ENCODE results near the gene LRRC8A.

Gene LRRC8A

DNA sequence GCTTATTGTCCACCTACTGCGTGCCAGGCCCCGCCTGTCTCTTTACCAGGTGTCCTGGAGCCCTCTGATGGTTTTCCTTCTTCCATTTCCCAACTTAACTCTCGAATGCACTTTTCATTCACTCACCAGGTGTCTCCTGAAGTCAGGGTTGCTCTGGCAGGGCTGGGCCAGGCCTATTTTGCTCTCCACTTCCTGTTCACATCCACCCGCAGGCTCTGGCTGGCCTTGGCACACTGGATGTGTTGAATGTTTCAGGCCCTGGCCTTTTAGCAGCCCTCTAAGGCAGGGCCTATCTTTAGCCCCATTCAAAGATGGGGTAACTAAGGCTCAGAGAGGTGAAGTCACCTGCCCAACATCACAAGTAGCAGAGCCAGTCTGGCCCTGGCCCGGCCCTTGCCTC lies 16.4 kb downstream of the LRRC8A start:
- no peak overlapping the region for H3K4me3 Mint-ChIP-seq
- TF ChIP-seq CTCF (IDR thresholded peaks at IDR 0.05; ENCODE audit: unreplicated experiment in 3 of 3), result no peak
- peaks cover 16% of the 10 kb centered on the region for H3K4me1 Mint-ChIP-seq

GRCh38 chr9:128898845-128899565 lies 17.1 kb downstream of the LRRC8A start:
- H3K9me3 Mint-ChIP-seq, result no peaks in the 10 kb centered on the region
- peaks cover 22% of the 10 kb centered on the region for H3K36me3 Mint-ChIP-seq (ENCODE audit: low read depth)
- peaks cover 3% of the 10 kb centered on the region for H3K27me3 Mint-ChIP-seq (ENCODE audit: low read depth)
- H3K4me3 Mint-ChIP-seq, result no peak overlapping the region
- H3K4me1 Mint-ChIP-seq, result peaks cover 13% of the 10 kb centered on the region
- TF ChIP-seq CTCF (IDR thresholded peaks at IDR 0.05; ENCODE audit: unreplicated experiment in 3 of 3), result no peak
- H3K27ac Mint-ChIP-seq, result peak overlapping the region in 1 of 3 experiments; percentile 13

More for the DNA sequence above, 16.4 kb downstream of the LRRC8A start:
- peaks cover 3% of the 10 kb centered on the region for H3K27me3 Mint-ChIP-seq (ENCODE audit: low read depth)
- peaks cover 26% of the 10 kb centered on the region for H3K36me3 Mint-ChIP-seq (ENCODE audit: low read depth)
- H3K27ac Mint-ChIP-seq, result no peak overlapping the region
- H3K9me3 Mint-ChIP-seq, result no peaks in the 10 kb centered on the region

DNA sequence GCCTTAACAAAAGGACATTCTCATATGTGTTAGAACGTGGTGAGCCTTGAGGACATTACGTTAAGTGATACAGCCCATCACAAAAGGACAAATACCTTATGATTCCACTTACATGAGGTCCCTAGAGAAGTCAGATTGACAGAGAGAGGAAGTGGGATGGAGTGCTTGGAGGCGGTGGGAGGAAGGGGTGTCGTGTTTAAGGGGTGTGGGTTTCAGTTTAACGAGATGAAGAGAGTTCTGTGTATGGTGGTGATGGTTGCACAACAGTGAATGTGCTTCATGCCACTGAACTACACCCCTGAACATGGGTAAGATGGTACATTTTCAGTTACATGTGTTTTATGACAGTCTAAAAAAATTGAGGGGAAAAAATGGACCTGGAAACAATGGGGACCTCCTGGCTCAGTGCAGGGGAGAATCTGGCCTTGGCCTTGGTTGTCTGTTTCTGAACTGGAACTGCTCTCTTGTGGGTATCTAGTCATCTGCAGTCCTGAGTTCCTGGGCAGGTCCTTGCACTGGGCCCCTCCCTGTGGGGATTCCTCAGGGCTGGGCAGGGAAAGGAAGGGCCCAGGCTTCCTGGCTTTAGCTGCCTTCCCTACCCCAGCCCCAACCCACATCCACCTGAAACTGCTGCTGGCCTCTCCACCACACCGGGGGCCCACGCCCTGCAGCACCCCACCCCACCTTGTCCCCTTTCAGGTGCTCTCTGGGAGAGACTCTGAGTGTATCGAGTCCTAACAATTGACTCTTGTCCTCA lies 17.8 kb downstream of the LRRC8A start:
- no peak overlapping the region for H3K4me3 Mint-ChIP-seq
- H3K4me1 Mint-ChIP-seq, result peaks cover 12% of the 10 kb centered on the region
- peaks cover 21% of the 10 kb centered on the region for H3K36me3 Mint-ChIP-seq (ENCODE audit: low read depth)
- H3K9me3 Mint-ChIP-seq, result no peaks in the 10 kb centered on the region
- H3K27me3 Mint-ChIP-seq (ENCODE audit: low read depth), result peaks cover 3% of the 10 kb centered on the region
- peak overlapping the region in 1 of 3 experiments; percentile 13 for H3K27ac Mint-ChIP-seq
- TF ChIP-seq CTCF (IDR thresholded peaks at IDR 0.05; ENCODE audit: unreplicated experiment in 3 of 3), result no peak

DNA sequence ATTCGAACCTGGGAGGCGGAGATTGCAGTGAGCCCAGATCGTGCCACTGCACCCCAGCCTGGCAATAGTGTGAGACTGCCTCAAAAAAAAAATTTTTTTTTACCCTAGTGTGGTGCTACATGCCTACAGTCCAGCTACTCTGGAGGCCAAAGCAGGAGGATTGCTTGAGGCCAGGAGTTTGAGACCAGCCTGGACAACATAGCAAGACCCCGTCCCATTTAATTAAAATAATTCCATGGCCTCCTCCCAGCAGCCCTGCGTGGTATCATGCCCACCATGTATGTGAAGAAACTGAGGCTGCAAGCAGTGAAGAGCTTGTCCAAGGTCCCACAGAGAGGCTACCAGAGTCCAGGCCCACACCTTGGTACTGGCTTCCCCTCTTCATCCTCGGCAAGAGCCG lies 19.4 kb downstream of the LRRC8A start:
- Mint-ChIP-seq H3K36me3 (ENCODE audit: low read depth) (peaks cover 13% of the 10 kb centered on the region), H3K4me1 (peaks cover under 1% of the 10 kb centered on the region), H3K27ac (no peak overlapping the region), H3K27me3 (ENCODE audit: low read depth) (peaks cover 3% of the 10 kb centered on the region), H3K4me3 (no peak overlapping the region), H3K9me3 (no peaks in the 10 kb centered on the region)
- TF ChIP-seq CTCF (IDR thresholded peaks at IDR 0.05; ENCODE audit: unreplicated experiment in 3 of 3), result no peak

- no peak overlapping the region for H3K27ac Mint-ChIP-seq
- H3K27me3 Mint-ChIP-seq (ENCODE audit: low read depth), result peaks cover 3% of the 10 kb centered on the region
- H3K4me3 Mint-ChIP-seq, result no peak overlapping the region
- H3K36me3 Mint-ChIP-seq (ENCODE audit: low read depth), result peaks cover 13% of the 10 kb centered on the region
- H3K4me1 Mint-ChIP-seq, result no peaks in the 10 kb centered on the region
- no peaks in the 10 kb centered on the region for H3K9me3 Mint-ChIP-seq
- no peak for TF ChIP-seq CTCF (IDR thresholded peaks at IDR 0.05; ENCODE audit: unreplicated experiment in 3 of 3)
These were observed 19.9 kb downstream of the LRRC8A start for GRCh38 chr9:128901822-128902221.
